Parathyroid adenoma (tissue), 2 donors: ENCODE results near the gene ARHGAP44.

ENCODE experiments used
- H2AFZ ChIP-seq: fragments of 300-600 bp; sonication (generic); one replicate; pipeline ENCODE4 v1.7.0; 2017; ENCODE audit warnings: antibody characterized with exemption, mild to moderate bottlenecking
- H3K27ac ChIP-seq: fragments of 300-600 bp; sonication (generic); one replicate; pipeline ENCODE4 v1.7.0; 2017
- H3K27me3 ChIP-seq: fragments of 300-600 bp; sonication (generic); one replicate; pipeline ENCODE4 v1.7.0; 2017; ENCODE audit warnings: low read length; ENCODE audit not compliant: control insufficient read depth, insufficient read depth
- H3K36me3 ChIP-seq: fragments of 300-600 bp; sonication (generic); one replicate; pipeline ENCODE4 v1.7.0; 2017; ENCODE audit warnings: low read length; ENCODE audit not compliant: control insufficient read depth, insufficient read depth
- H3K4me1 ChIP-seq: fragments of 300-600 bp; sonication (generic); one replicate; pipeline ENCODE4 v1.7.0; 2017; ENCODE audit warnings: control low read depth
- H3K4me2 ChIP-seq: fragments of 300-600 bp; sonication (generic); one replicate; pipeline ENCODE4 v1.7.0; 2017; ENCODE audit warnings: low read length
- H3K4me3 ChIP-seq: fragments of 300-600 bp; sonication (generic); one replicate; pipeline ENCODE4 v1.7.0; 2017; ENCODE audit warnings: low read depth, low read length
- H3K79me2 ChIP-seq: fragments of 300-600 bp; sonication (generic); one replicate; pipeline ENCODE4 v1.7.0; 2017; ENCODE audit warnings: control low read depth
- H3K9ac ChIP-seq: fragments of 300-600 bp; sonication (generic); one replicate; pipeline ENCODE4 v1.7.0; 2017; ENCODE audit warnings: mild to moderate bottlenecking
- H3K9me3 ChIP-seq: fragments of 300-600 bp; sonication (generic); one replicate; pipeline ENCODE4 v1.7.0; 2017; ENCODE audit warnings: low read length; ENCODE audit not compliant: control insufficient read depth
- TF ChIP-seq, protein P1 (sequence below): fragments of 300-600 bp; sonication (generic); IDR thresholded peaks from one replicate; pipeline ENCODE4 v1.7.0; 2017; ENCODE audit warnings: antibody characterized with exemption, mild to moderate bottlenecking
- donor health status: primary hyperparathyroidism.

The ARHGAP44 gene

DNA sequence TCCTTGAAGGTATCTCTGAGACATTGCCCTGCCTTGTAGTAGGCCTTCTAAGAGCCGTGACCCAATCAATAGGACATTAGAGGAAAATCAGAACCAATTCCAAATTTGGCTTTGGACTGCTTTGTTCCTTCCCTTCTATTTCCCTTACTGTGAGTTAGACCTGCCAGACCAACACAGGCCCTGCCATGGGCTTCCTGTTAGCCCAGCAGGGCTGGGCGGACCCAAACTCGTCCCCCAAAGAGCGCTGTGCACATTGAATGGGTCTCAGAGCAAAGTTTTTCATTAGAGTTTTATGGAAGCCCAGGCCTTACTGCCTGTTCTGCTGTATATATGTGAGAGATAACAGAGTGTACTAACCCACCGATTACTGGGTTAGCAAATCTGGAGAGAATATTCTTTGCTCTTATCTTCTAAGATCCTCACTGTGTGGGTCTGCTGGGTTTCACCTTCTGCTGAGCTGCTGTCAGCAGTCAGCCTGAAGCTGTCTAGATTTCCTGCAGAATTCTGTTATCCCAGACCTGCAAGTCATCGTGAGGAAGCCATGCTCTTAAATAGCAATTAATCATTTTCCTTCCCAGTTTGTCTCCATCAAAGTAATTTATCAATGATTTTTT is 5.7 kb downstream of the ARHGAP44 start:
- Histone ChIP-seq H3K4me2 (no peak overlapping the region), H3K9me3 (no peaks in the 10 kb centered on the region), H3K36me3 (no peaks in the 10 kb centered on the region), H2AFZ (no peak overlapping the region), H3K4me3 (no peak overlapping the region), H3K27ac (no peak overlapping the region), H3K9ac (no peak overlapping the region), H3K27me3 (no peaks in the 10 kb centered on the region), H3K4me1 (peaks cover 2% of the 10 kb centered on the region), H3K79me2 (peaks cover 51% of the 10 kb centered on the region)
- TF ChIP-seq, protein P1, sequence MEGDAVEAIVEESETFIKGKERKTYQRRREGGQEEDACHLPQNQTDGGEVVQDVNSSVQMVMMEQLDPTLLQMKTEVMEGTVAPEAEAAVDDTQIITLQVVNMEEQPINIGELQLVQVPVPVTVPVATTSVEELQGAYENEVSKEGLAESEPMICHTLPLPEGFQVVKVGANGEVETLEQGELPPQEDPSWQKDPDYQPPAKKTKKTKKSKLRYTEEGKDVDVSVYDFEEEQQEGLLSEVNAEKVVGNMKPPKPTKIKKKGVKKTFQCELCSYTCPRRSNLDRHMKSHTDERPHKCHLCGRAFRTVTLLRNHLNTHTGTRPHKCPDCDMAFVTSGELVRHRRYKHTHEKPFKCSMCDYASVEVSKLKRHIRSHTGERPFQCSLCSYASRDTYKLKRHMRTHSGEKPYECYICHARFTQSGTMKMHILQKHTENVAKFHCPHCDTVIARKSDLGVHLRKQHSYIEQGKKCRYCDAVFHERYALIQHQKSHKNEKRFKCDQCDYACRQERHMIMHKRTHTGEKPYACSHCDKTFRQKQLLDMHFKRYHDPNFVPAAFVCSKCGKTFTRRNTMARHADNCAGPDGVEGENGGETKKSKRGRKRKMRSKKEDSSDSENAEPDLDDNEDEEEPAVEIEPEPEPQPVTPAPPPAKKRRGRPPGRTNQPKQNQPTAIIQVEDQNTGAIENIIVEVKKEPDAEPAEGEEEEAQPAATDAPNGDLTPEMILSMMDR, result no peak

DNA sequence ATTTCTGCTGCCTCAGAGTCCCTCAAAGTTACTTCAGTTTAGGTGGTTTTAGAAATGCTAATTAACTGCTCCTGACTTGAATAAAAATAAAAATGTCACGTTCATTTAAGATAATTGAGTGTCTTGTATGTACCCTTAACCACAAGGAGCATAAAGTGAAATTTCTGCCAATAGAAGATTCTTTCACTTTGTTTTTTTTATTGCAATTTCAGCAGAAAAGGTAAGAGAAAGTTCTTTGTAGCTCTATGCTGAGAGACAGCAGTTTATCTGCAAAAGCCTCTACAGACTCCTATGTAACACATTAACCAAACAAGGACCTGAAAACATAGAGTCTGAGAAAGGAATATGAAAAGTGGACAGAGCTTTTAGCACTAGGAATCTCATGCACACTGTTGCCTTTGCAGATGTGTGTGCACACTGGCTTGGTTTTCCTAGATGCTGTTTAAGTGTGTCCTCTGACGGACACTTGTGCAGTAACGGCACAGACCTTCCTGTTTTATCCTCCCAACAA is 11.6 kb downstream of the ARHGAP44 start:
- H2AFZ ChIP-seq, result no peak overlapping the region
- H3K79me2 ChIP-seq, result peaks cover 47% of the 10 kb centered on the region
- H3K27ac ChIP-seq, result no peak overlapping the region
- H3K4me2 ChIP-seq, result no peak overlapping the region
- H3K27me3 ChIP-seq, result no peaks in the 10 kb centered on the region
- peaks cover 3% of the 10 kb centered on the region for H3K4me1 ChIP-seq
- TF ChIP-seq, protein P1, result no peak
- no peaks in the 10 kb centered on the region for H3K9me3 ChIP-seq
- H3K9ac ChIP-seq, result no peak overlapping the region
- no peaks in the 10 kb centered on the region for H3K36me3 ChIP-seq
- no peak overlapping the region for H3K4me3 ChIP-seq

- H3K36me3 ChIP-seq, result no peaks in the 10 kb centered on the region
- H3K9ac ChIP-seq, result no peak overlapping the region
- TF ChIP-seq, protein P1, result no peak
- H3K27me3 ChIP-seq, result no peaks in the 10 kb centered on the region
- H3K79me2 ChIP-seq, result peaks cover 16% of the 10 kb centered on the region
- H3K27ac ChIP-seq, result no peak overlapping the region
- H3K9me3 ChIP-seq, result no peaks in the 10 kb centered on the region
- peaks cover 6% of the 10 kb centered on the region for H3K4me1 ChIP-seq
- no peak overlapping the region for H2AFZ ChIP-seq
- H3K4me3 ChIP-seq, result no peak overlapping the region
- no peak overlapping the region for H3K4me2 ChIP-seq
Observed at GRCh38 chr17:12806630-12807029, 17.3 kb downstream of the ARHGAP44 start.

DNA sequence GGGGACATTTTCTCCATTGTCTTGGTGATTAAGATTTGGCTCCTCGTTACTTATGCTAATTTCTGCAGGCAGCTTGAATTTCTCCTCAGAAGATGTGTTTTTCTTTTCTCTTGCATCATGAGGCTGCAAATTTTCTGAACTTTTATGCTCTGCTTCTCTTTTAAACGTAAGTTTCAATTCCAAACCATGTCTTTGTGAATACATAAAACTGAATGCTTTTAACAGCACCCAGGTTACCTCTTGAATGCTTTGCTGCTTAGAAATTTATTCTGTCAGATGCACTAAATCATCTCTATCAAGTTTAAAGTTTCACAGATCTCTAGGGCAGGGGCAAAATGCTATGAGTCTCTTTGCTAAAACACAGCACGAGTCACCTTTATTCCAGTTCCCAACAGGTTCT is 19.4 kb downstream of the ARHGAP44 start:
- TF ChIP-seq, protein P1, result no peak
- Histone ChIP-seq H3K4me2 (no peak overlapping the region), H3K27ac (no peak overlapping the region), H3K27me3 (no peaks in the 10 kb centered on the region), H3K9me3 (no peaks in the 10 kb centered on the region), H3K9ac (no peak overlapping the region), H3K4me3 (no peak overlapping the region), H2AFZ (no peak overlapping the region), H3K79me2 (peaks cover 10% of the 10 kb centered on the region), H3K4me1 (peaks cover 23% of the 10 kb centered on the region), H3K36me3 (no peaks in the 10 kb centered on the region)

DNA sequence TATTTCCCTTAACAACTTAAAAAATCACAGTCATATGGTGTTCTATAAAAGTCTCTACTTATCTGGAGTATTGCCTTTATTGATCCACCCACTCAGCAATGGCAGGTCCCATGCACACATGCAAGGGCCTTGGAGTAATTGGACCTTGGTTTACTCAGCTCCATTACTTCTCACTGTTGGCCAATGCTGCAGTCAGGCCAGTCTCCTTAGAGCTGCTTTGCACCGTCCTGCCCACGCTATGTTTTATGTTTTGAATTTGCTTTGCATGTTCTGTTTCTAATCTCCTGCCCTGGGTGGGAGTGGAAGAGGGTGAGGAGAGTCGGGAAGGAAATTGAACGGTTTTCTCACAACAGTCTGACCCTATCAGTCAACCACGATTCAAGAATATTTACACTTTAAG is 23.6 kb downstream of the ARHGAP44 start:
- peaks cover 9% of the 10 kb centered on the region for H3K79me2 ChIP-seq
- TF ChIP-seq, protein P1, result no peak

More for the DNA sequence above, 23.6 kb downstream of the ARHGAP44 start:
- Histone ChIP-seq H3K4me2 (no peak overlapping the region), H3K27me3 (no peaks in the 10 kb centered on the region), H3K4me3 (no peak overlapping the region), H3K4me1 (peaks cover 30% of the 10 kb centered on the region), H2AFZ (peak overlapping the region; percentile 45), H3K36me3 (no peaks in the 10 kb centered on the region), H3K27ac (no peak overlapping the region), H3K9me3 (no peaks in the 10 kb centered on the region), H3K9ac (no peak overlapping the region)
